Trophoblast cell (in vitro differentiated cells and primary cell): ENCODE results near the gene SLC25A41.

ENCODE experiments used
- DNase-seq, 2 donors: peaks; one replicate each; pipeline ENCODE4 v3.0.0-alpha.2; 2016
- H2AFZ ChIP-seq: 2 replicates; pipeline ENCODE4 v1.6.1; 2013; ENCODE audit warnings: low read length, moderate library complexity, mild to moderate bottlenecking; ENCODE audit not compliant: insufficient read depth, poor library complexity
- H2AK5ac ChIP-seq: 2 replicates; pipeline ENCODE4 v1.6.1; 2013; ENCODE audit warnings: mild to moderate bottlenecking, low read length
- H2BK120ac ChIP-seq: 2 replicates; pipeline ENCODE4 v1.6.1; 2013; ENCODE audit warnings: low read length, mild to moderate bottlenecking, moderate library complexity; ENCODE audit not compliant: insufficient read depth, poor library complexity
- H2BK12ac ChIP-seq: 2 replicates; pipeline ENCODE4 v1.6.1; 2013; ENCODE audit warnings: mild to moderate bottlenecking, low read length, moderate library complexity
- H2BK5ac ChIP-seq: 2 replicates; pipeline ENCODE4 v1.6.1; 2013; ENCODE audit warnings: low read length, low read depth, moderate library complexity, mild to moderate bottlenecking; ENCODE audit not compliant: poor library complexity
- H3K14ac ChIP-seq: 2 replicates; pipeline ENCODE4 v1.6.1; 2013; ENCODE audit warnings: mild to moderate bottlenecking, low read length
- H3K18ac ChIP-seq: 2 replicates; pipeline ENCODE4 v1.6.1; 2013; ENCODE audit warnings: mild to moderate bottlenecking, low read length
- H3K23ac ChIP-seq: 2 replicates; pipeline ENCODE4 v1.6.1; 2013; ENCODE audit warnings: low read length
- H3K27ac ChIP-seq: 2 replicates; pipeline ENCODE4 v1.5.1; 2013; ENCODE audit warnings: low read depth, mild to moderate bottlenecking, inconsistent platforms, low read length, moderate library complexity
- H3K27me3 ChIP-seq: 2 replicates; pipeline ENCODE4 v1.6.1; 2013; ENCODE audit warnings: inconsistent platforms, mild to moderate bottlenecking, low read length, moderate library complexity; ENCODE audit not compliant: insufficient read depth
- H3K36me3 ChIP-seq, 2 experiments: 1 replicate in 1 of 2; 2 replicates in 1 of 2; pipeline ENCODE4 v1.6.1; 2013; ENCODE audit warnings: low read length in 2 of 2, mild to moderate bottlenecking in 2 of 2, moderate library complexity in 1 of 2; ENCODE audit not compliant: insufficient read depth in 2 of 2, control insufficient read depth in 1 of 2
- H3K4ac ChIP-seq: 2 replicates; pipeline ENCODE4 v1.6.1; 2013; ENCODE audit warnings: low read depth, mild to moderate bottlenecking, low read length, moderate library complexity
- H3K4me1 ChIP-seq, 2 experiments: 1 replicate in 1 of 2; 2 replicates in 1 of 2; pipeline ENCODE4 v1.6.1; 2013; ENCODE audit warnings: low read length in 2 of 2, mild to moderate bottlenecking in 2 of 2, moderate library complexity in 1 of 2; ENCODE audit not compliant: insufficient read depth in 2 of 2, control insufficient read depth in 1 of 2
- H3K4me2 ChIP-seq: 2 replicates; pipeline ENCODE4 v1.6.1; 2013; ENCODE audit warnings: inconsistent platforms, mild to moderate bottlenecking, low read length, moderate library complexity
- H3K4me3 ChIP-seq: 2 replicates; pipeline ENCODE4 v1.5.1; 2013; ENCODE audit warnings: mild to moderate bottlenecking, low read depth, low read length, inconsistent platforms
- H3K79me1 ChIP-seq: one replicate; pipeline ENCODE4 v1.6.1; 2013; ENCODE audit warnings: low read length
- H3K79me2 ChIP-seq: 2 replicates; pipeline ENCODE4 v1.6.1; 2013; ENCODE audit warnings: low read length, mild to moderate bottlenecking; ENCODE audit not compliant: control insufficient read depth, insufficient read depth, poor library complexity
- H3K9ac ChIP-seq: 2 replicates; pipeline ENCODE4 v1.6.1; 2013; ENCODE audit warnings: mild to moderate bottlenecking, low read length
- H3K9me3 ChIP-seq: 2 replicates; pipeline ENCODE4 v1.6.1; 2013; ENCODE audit warnings: low read depth, mild to moderate bottlenecking, control low read depth, inconsistent platforms, low read length; ENCODE audit not compliant: insufficient read depth
- H4K12ac ChIP-seq: 2 replicates; pipeline ENCODE4 v1.6.1; 2013; ENCODE audit warnings: low read depth, mild to moderate bottlenecking, low read length, moderate library complexity
- H4K8ac ChIP-seq: 2 replicates; pipeline ENCODE4 v1.6.1; 2013; ENCODE audit warnings: low read depth, mild to moderate bottlenecking, low read length, moderate library complexity
- H4K91ac ChIP-seq: one replicate; pipeline ENCODE4 v1.6.1; 2013; ENCODE audit warnings: low read depth, mild to moderate bottlenecking, low read length, moderate library complexity
- WGBS: extraction: QIAGEN DNeasy Blood & Tissue Kit; methylation state at CpG from one replicate; pipeline ENCODE4 v1.1.7; 2013; ENCODE audit warnings: missing lambda C conversion rate; ENCODE audit not compliant: insufficient read length, insufficient coverage; ENCODE audit errors: extremely low coverage; 5-methylcytosine and 5-hydroxymethylcytosine counted together

The SLC25A41 gene

DNA sequence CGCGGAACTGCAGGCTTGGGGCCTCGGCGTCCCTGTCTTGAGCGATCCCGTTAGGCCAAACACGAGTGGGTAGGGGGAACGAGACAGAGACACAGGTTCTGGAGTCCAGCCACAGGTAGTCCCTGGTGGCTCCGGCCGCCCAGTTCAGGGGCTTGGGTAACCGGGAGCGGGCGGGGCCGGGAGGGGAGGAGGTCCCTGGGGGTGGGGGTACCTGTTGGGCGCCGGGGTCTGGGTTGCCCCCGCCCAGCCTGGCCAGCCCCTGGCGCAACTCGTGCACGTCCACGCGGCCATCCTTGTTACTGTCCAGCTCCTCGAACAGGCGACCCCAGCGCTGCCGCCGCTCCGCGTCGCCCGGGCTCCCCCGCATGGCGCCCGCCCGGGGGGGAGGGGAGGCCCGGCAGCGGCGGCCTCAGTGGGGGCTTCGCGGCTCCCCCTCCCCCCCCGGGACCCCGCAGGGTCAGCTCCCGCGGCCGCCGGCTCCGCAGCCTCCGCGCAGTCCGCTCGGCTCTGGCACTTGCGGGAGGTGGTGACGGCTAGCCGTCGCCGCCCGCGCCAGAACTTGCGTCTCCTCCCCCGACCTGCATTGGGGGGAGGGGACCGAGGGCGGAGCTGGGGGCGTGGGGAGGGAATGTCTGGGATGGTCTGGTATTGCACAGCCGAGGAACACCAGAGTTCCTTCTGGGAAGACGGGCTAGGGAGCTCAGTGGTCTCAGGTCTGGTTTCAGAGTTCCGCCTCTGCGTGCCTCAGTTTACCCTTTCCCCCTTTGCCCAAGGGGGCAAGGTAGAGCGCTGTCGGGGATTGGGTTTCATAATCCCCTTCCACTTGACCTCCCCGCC is 25.9 kb upstream of the SLC25A41 start, which contains the start of gene SLC25A23:
Gene SLC25A23 (minus strand): TSS at position 531 of the 837 bp plus-strand sequence. CDS start 164 bp downstream, at position 367.
- Histone ChIP-seq H3K36me3 (peaks cover 5 to 6% of the 10 kb centered on the region in 2 experiments), H2BK5ac (peak within 1 kb of the TSS; percentile 23), H4K12ac (peak within 1 kb of the TSS; percentile 48), H3K14ac (peak within 1 kb of the TSS; percentile 46), H2BK120ac (peak within 1 kb of the TSS; percentile 47), H2AFZ (peak within 1 kb of the TSS; percentile 68), H3K79me1 (peaks cover 6% of the 10 kb centered on the region), H3K18ac (peak within 1 kb of the TSS; percentile 69), H4K91ac (peak within 1 kb of the TSS; percentile 14), H3K4ac (no peak within 1 kb of the TSS), H4K8ac (peak within 1 kb of the TSS; percentile 55), H3K23ac (no peak within 1 kb of the TSS), H3K9ac (peak within 1 kb of the TSS; percentile 48), H3K4me2 (peak within 1 kb of the TSS; percentile 92), H3K27me3 (no peaks in the 10 kb centered on the region), H3K27ac (no peak within 1 kb of the TSS), H3K79me2 (peaks cover 7% of the 10 kb centered on the region), H3K9me3 (peaks cover 1% of the 10 kb centered on the region), H2AK5ac (peak within 1 kb of the TSS; percentile 0), H3K4me3 (peak within 1 kb of the TSS; percentile 80), H3K4me1 (peaks cover 10 to 16% of the 10 kb centered on the region in 2 experiments), H2BK12ac (peak within 1 kb of the TSS; percentile 11)
- no CpG with 5 or more reads among the region's 70 CpGs for WGBS
- DNase-seq = peak; percentile 20 to 55

DNA sequence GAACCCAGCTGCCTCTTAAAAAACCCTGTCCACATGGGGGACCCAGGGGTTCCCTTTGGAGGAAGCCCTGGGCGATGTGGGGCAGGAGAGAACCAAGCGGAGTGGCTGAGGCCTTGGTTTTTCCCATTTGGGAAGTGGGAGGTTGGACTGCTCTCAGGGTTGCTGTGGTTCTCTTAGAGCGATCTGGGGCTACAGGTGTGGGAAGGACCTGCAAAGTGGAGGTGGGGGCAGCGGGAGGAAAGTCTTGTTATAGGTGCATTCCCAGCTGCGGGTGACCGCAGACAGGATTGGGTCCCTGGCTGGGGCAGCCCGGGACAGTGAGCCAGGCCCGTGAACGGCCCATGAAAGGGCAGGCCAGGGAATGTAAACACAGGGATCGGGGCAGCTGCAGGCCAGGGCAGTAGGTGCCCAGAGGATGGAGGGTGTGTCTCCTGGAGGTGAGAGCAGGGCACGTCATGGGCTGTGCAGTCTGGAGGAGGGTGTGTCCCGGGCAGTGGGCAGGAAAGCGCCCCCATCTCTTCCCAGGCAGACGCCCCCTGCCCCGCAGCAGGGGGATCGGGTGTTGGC is 25.2 kb upstream of the SLC25A41 start:
- Histone ChIP-seq H2AK5ac (peak overlapping the region; percentile 0), H3K23ac (no peak overlapping the region), H4K8ac (no peak overlapping the region), H3K27me3 (no peaks in the 10 kb centered on the region), H3K18ac (peak overlapping the region; percentile 5), H2BK120ac (no peak overlapping the region), H3K79me1 (peaks cover 2% of the 10 kb centered on the region), H3K9ac (peak overlapping the region; percentile 48), H4K12ac (peak overlapping the region; percentile 48), H2BK5ac (no peak overlapping the region), H3K4me3 (peak overlapping the region; percentile 74), H2AFZ (peak overlapping the region; percentile 68), H3K9me3 (peaks cover 8% of the 10 kb centered on the region), H4K91ac (no peak overlapping the region), H3K14ac (peak overlapping the region; percentile 24), H3K4me1 (peaks cover 8 to 9% of the 10 kb centered on the region in 2 experiments), H2BK12ac (no peak overlapping the region), H3K4me2 (peak overlapping the region; percentile 92), H3K27ac (no peak overlapping the region), H3K79me2 (peaks cover 3% of the 10 kb centered on the region), H3K4ac (no peak overlapping the region), H3K36me3 (peaks cover 12 to 13% of the 10 kb centered on the region in 2 experiments)
- WGBS = no CpG with 5 or more reads among the region's 16 CpGs
- DNase-seq = peak in 1 of 2 donors; percentile 9

DNA sequence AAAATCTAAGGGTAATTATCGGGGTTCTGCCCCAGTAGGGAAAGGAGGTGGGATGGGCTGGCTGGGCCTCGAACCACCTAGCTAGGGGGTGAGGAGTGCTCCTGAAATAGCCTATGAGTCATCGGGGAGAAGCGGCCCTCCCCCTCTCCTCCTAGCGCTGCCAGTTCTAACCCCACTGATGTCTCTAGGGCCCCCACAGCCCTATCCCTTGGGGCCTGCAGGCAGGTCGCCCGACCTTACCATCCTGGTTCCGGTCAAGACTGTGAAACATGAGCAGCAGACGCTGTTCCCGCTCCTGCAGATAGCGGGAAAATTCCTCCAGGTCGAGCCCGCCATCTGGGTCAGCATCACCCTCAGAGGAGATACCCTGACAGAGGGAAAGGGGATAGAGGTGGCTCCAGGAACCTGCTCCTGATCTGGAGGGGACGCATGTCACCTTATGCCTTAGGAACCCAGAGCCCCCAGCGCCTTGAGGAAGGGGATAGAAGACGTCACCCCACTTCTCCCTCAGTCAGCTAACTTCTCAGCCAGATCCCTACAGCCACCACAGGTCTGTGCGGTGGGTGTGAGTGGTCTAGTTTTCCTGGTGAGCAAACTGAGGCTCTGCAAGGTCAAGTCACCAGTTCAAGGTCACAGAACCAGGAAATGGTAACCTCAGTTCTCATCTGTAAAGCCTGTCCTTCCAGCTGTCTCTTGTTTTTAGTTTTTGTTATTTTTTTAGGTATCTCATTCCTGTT is 24.6 kb upstream of the SLC25A41 start:
- Histone ChIP-seq H3K27ac (no peak overlapping the region), H3K79me2 (peaks cover 3% of the 10 kb centered on the region), H2BK12ac (no peak overlapping the region), H4K12ac (no peak overlapping the region), H3K36me3 (peaks cover 13 to 15% of the 10 kb centered on the region in 2 experiments), H2AK5ac (no peak overlapping the region), H2BK120ac (no peak overlapping the region), H4K91ac (no peak overlapping the region), H3K9ac (no peak overlapping the region), H3K14ac (no peak overlapping the region), H3K4me3 (no peak overlapping the region), H3K9me3 (peaks cover 9% of the 10 kb centered on the region), H3K79me1 (peaks cover 2% of the 10 kb centered on the region), H3K23ac (no peak overlapping the region), H3K4ac (no peak overlapping the region), H3K18ac (no peak overlapping the region), H4K8ac (no peak overlapping the region), H3K4me1 (peaks cover 7 to 9% of the 10 kb centered on the region in 2 experiments), H3K4me2 (no peak overlapping the region), H3K27me3 (no peaks in the 10 kb centered on the region), H2AFZ (no peak overlapping the region), H2BK5ac (no peak overlapping the region)
- DNase-seq = no peak
- no CpG with 5 or more reads among the region's 17 CpGs for WGBS

GRCh38 chr19:6455924-6456323 is 22.4 kb upstream of the SLC25A41 start:
- no peak for DNase-seq
- Histone ChIP-seq H3K79me2 (peaks cover 3% of the 10 kb centered on the region), H2BK120ac (no peak overlapping the region), H3K79me1 (peaks cover 2% of the 10 kb centered on the region), H2AFZ (no peak overlapping the region), H3K23ac (no peak overlapping the region), H3K9me3 (peaks cover 9% of the 10 kb centered on the region), H2AK5ac (no peak overlapping the region), H3K4me3 (peak overlapping the region; percentile 20), H4K91ac (no peak overlapping the region), H3K4ac (no peak overlapping the region), H2BK5ac (no peak overlapping the region), H3K14ac (no peak overlapping the region), H3K27me3 (no peaks in the 10 kb centered on the region), H3K4me1 (peaks cover 7 to 9% of the 10 kb centered on the region in 2 experiments), H3K9ac (no peak overlapping the region), H4K12ac (no peak overlapping the region), H3K18ac (no peak overlapping the region), H4K8ac (no peak overlapping the region), H2BK12ac (no peak overlapping the region), H3K36me3 (peaks cover 15% of the 10 kb centered on the region in 2 experiments), H3K27ac (no peak overlapping the region), H3K4me2 (no peak overlapping the region)
- no CpG with 5 or more reads among the region's 15 CpGs for WGBS
